Esophagus muscularis mucosa (tissue), 4 donors: Measurements from ENCODE around the gene FIGNL2. TPM values are rescaled to one million over a fixed set of nuclear protein-coding genes. Genes with fewer than 3 reads are reported as not detected.
A peak's percentile ranks its signal among the peaks of the same experiment; 100 is the strongest.

ENCODE experiments used
- DNase-seq: peaks from one replicate; pipeline ENCODE4 v3.0.0-alpha.2; 2017; ENCODE audit errors: extremely low spot score
- H3K27ac ChIP-seq, 4 donors: fragments of 200-600 bp; sonication (generic); replicated peaks in 1 of 4; 1 replicate in 3 of 4; 2 replicates in 1 of 4; pipeline ENCODE4 v1.5.1; 2016 to 2019; ENCODE audit warnings: mild to moderate bottlenecking in 1 of 4
- H3K27me3 ChIP-seq, 4 donors: fragments of 200-600 bp; sonication (generic); one replicate each; pipeline versions ENCODE4 v1.5.1 to v1.6.0; 2016 to 2019
- H3K36me3 ChIP-seq, 4 donors: fragments of 200-600 bp; sonication (generic); one replicate each; pipeline ENCODE4 v1.5.1; 2016 to 2019
- H3K4me1 ChIP-seq, 4 donors: fragments of 200-600 bp; sonication (generic); one replicate each; pipeline ENCODE4 v1.5.1; 2016 to 2019
- H3K4me3 ChIP-seq, 4 donors: fragments of 200-600 bp; sonication (generic); 1 replicate in 2 of 4; 2 replicates in 2 of 4; pipeline ENCODE4 v1.5.1; 2016 to 2019; ENCODE audit warnings: mild to moderate bottlenecking in 4 of 4, moderate library complexity in 1 of 4
- H3K9me3 ChIP-seq, 4 donors: fragments of 200-600 bp; sonication (generic); 1 replicate in 3 of 4; 2 replicates in 1 of 4; pipeline ENCODE4 v1.5.1; 2016 to 2019
- EP300 ChIP-seq: sonication (generic); formaldehyde crosslinking; IDR thresholded peaks from one replicate; pipeline ENCODE4 v1.6.1; 2017; ENCODE audit warnings: antibody characterized with exemption
- POLR2A ChIP-seq: fragments of 450-650 bp; IDR thresholded peaks from one replicate; pipeline ENCODE4 v1.6.1; 2017; ENCODE audit warnings: antibody characterized with exemption, moderate library complexity, mild to moderate bottlenecking, low read depth
- POLR2AphosphoS5 ChIP-seq, 2 donors: sonication (generic); formaldehyde crosslinking; IDR thresholded peaks; one replicate each; pipeline ENCODE4 v1.6.1; 2017; ENCODE audit warnings: antibody characterized with exemption in 2 of 2
- WGBS: methylation state at CpG from one replicate; pipeline ENCODE4 v1.1.5; 2018; 5-methylcytosine and 5-hydroxymethylcytosine counted together
- intact Hi-C: fragments of 100-400 bp; cut with DNase I; formaldehyde crosslinking; loops from one replicate; pipeline ENCODE4 v1.15.1; 2023
- total RNA-seq, 4 donors: library from RNA; depleted of rRNA; stranded (reverse); fragments of >200 nt; gene quantifications; one replicate each; pipeline versions ENCODE4 v1.1.0 to v1.2.1, GENCODE V29; 2016
- TF ChIP-seq, protein P1 (sequence below), 3 experiments: fragments of 200-600 bp in 2 of 3; fragments of 450-650 bp in 1 of 3; sonication (generic) in 2 of 3; IDR thresholded peaks; one replicate each; pipeline ENCODE4 v1.5.1; 2017 to 2019; ENCODE audit warnings: antibody characterized with exemption in 3 of 3, mild to moderate bottlenecking in 2 of 3, moderate library complexity in 1 of 3

FIGNL2 gene
- total RNA-seq, 4 donors from 2014 or later: 0.23 to 0.42 (median 0.36) TPM

DNA sequence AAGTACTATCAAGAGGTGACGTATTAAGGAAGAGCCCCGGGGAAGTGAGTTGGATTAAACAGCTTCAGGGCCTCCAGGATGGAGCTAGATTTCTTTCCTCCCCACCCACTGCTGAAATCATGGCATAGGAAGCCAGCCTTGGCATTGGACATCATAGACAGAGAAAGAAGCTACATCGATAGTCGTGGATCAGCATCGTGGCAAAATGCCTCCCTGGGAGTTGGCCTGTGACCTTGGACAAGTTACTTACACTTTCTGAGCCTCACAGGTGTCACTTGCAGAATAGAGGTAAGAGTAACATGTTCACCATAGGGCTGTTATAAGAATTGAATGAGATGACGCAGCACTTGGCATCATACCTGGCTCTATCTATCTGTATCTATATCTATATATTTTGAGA, 45.3 kb upstream of the FIGNL2 start:
- 76% methylated on average over 6 of the region's 6 CpGs for WGBS
- peaks cover 0 to 29% (median 0%) of the 10 kb centered on the region in 4 donors for H3K27me3 ChIP-seq
- intact Hi-C loops: no loop called here
- H3K9me3 ChIP-seq: no peaks in the 10 kb centered on the region
- no peaks in the 10 kb centered on the region for H3K36me3 ChIP-seq
- H3K4me1 ChIP-seq: peaks cover 25 to 42% (median 31%) of the 10 kb centered on the region in 4 donors
- no peak for DNase-seq
- H3K4me3 ChIP-seq: no peak overlapping the region
- TF ChIP-seq, protein P1, sequence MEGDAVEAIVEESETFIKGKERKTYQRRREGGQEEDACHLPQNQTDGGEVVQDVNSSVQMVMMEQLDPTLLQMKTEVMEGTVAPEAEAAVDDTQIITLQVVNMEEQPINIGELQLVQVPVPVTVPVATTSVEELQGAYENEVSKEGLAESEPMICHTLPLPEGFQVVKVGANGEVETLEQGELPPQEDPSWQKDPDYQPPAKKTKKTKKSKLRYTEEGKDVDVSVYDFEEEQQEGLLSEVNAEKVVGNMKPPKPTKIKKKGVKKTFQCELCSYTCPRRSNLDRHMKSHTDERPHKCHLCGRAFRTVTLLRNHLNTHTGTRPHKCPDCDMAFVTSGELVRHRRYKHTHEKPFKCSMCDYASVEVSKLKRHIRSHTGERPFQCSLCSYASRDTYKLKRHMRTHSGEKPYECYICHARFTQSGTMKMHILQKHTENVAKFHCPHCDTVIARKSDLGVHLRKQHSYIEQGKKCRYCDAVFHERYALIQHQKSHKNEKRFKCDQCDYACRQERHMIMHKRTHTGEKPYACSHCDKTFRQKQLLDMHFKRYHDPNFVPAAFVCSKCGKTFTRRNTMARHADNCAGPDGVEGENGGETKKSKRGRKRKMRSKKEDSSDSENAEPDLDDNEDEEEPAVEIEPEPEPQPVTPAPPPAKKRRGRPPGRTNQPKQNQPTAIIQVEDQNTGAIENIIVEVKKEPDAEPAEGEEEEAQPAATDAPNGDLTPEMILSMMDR (IDR thresholded peaks at IDR 0.05): no peak
- TF ChIP-seq EP300 (no peak), POLR2AphosphoS5 (IDR thresholded peaks at IDR 0.05) (no peak), POLR2A (no peak)
- no peak overlapping the region for H3K27ac ChIP-seq

DNA sequence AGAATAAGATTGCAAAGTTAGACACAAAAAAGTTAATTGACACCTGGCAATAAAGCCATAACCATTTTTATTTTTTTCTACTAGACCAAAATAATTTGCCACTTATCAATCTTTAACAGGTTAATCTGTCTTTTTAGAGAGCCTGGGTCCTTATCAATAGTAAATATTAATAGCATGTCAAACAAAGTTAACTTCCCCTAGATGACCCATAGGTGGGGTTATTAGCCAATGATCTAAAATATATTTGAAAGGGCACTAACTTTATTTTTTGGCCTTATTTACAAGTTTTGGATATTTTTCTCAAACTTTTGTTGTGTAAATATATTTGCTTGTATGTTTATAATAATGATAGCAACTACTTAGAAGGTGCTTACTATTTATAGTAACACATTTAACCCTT, 43.3 kb upstream of the FIGNL2 start:
- no peaks in the 10 kb centered on the region for H3K9me3 ChIP-seq
- DNase-seq: no peak
- H3K4me3 ChIP-seq: no peak overlapping the region
- intact Hi-C loops: no loop called here
- TF ChIP-seq, protein P1 (IDR thresholded peaks at IDR 0.05): peak; percentile 18 to 39 (median 23)
- TF ChIP-seq EP300: no peak
- H3K4me1 ChIP-seq: peaks cover 17 to 30% (median 29%) of the 10 kb centered on the region in 4 donors
- H3K36me3 ChIP-seq: no peaks in the 10 kb centered on the region
- H3K27ac ChIP-seq: no peak overlapping the region
- peaks cover 0 to 41% (median 7%) of the 10 kb centered on the region in 4 donors for H3K27me3 ChIP-seq

DNA sequence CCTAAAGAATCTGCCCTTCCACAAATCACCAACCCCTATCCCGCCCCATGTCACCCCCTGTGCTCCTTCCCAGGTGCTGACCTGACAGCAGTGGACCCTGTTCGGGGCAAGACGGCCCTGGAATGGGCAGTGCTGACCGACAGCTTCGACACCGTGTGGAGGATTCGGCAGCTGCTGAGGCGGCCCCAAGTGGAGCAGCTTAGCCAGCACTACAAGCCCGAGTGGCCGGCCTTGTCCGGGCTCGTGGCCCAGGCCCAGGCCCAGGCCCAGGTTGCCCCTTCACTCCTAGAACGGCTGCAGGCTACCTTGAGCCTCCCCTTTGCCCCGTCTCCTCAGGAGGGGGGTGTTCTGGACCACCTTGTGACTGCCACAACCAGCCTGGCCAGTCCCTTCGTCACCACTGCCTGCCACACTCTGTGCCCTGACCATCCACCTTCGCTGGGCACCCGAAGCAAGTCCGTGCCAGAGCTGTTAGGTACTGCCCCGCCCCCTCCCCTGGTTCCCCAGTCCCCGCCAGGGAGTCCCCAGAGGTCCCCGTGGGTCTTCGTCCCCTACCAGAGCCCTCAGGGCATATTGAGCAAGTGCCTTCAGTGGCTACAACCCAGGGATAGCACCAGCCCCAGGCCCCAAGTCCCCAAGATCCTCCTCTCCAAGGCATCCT, 42.1 kb upstream of the FIGNL2 start:
- TF ChIP-seq EP300 (no peak), POLR2AphosphoS5 (IDR thresholded peaks at IDR 0.05) (no peak), POLR2A (no peak)
- TF ChIP-seq, protein P1 (IDR thresholded peaks at IDR 0.05): no peak

DNA sequence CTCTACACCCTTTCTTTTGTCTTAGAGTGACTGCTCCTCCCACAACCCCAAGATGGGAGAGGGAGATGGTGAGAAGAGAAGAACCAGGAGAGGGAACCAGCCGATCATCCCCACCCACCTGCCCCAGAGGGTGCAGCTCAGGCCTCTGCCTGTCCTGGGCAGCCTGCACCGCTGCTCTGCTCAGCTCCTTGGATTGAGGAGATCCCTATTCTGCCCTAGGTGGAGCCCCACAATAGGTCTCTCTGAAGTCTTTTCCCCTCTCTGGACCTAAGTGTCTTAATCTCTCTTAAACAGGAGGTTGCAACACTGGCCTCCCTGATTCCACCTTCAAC, 41.6 kb upstream of the FIGNL2 start:
- no peak overlapping the region for H3K4me3 ChIP-seq
- intact Hi-C loops: no loop called here

More for the DNA sequence above, 42.1 kb upstream of the FIGNL2 start:
- Histone ChIP-seq H3K27ac (no peak overlapping the region), H3K4me3 (no peak overlapping the region), H3K27me3 (peaks cover 0 to 34% (median 7%) of the 10 kb centered on the region in 4 donors), H3K9me3 (no peaks in the 10 kb centered on the region), H3K4me1 (peaks cover 16 to 28% (median 26%) of the 10 kb centered on the region in 4 donors), H3K36me3 (no peaks in the 10 kb centered on the region)
- WGBS: 90% methylated on average over 20 of the region's 22 CpGs
- intact Hi-C loops: no loop called here
- no peak for DNase-seq

DNA sequence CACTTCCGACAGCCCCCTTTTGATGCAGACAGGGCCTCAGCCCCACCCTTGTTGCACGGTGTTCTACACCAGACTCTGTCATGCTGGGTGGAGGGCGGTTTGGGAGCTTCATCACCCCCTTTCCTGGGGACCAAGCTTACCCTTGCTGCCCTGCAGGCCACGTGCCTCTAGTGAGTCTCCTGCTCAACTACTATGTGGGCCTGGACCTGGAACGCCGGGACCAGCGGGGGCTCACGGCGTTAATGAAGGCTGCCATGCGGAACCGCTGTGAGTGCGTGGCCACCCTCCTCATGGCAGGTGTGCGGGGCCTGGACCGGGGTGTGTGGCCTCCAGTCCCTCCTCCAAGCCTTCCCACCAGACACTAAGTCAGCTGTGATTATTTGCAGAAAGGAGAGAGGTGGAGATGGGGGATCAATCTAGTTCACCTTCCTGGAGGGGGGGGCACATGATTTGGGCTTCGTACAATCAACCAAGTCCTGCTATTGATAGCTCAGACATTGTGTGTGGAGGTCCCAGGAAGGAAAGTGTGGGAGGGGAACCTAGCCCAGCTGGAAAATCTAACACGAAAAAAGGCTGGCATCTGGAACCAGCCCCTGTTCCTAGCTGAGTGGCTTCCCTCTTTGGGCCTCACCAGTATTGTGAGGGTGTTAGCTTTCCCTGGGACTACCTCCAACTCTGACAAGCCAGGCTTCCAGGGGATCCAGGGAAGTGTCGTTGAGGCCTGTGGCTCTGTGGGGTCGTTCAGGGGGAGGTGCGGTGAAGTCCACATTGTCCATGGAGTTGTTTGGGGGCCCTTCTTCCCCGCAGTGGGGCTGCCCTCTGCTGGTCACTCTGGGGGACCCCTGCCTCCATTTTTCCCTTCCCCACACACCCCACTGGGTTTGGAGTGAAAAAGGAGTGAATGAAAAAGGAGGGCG, 41.0 kb upstream of the FIGNL2 start:
- 73% methylated on average over 7 of the region's 21 CpGs for WGBS
- Histone ChIP-seq H3K36me3 (no peaks in the 10 kb centered on the region), H3K9me3 (no peaks in the 10 kb centered on the region), H3K4me1 (peaks cover 13 to 21% (median 17%) of the 10 kb centered on the region in 4 donors), H3K27me3 (peaks cover 0 to 32% (median 7%) of the 10 kb centered on the region in 4 donors), H3K4me3 (no peak overlapping the region), H3K27ac (no peak overlapping the region)
- no peak for TF ChIP-seq POLR2AphosphoS5 (IDR thresholded peaks at IDR 0.05)
- TF ChIP-seq POLR2A: no peak
- TF ChIP-seq, protein P1 (IDR thresholded peaks at IDR 0.05): no peak
- no peak for TF ChIP-seq EP300
- no peak for DNase-seq
- intact Hi-C loops: no loop called here

More for the DNA sequence above, 41.6 kb upstream of the FIGNL2 start:
- no peak for DNase-seq
- no peak for TF ChIP-seq POLR2A
- Histone ChIP-seq H3K27ac (no peak overlapping the region), H3K36me3 (no peaks in the 10 kb centered on the region), H3K27me3 (peaks cover 0 to 32% (median 7%) of the 10 kb centered on the region in 4 donors), H3K9me3 (no peaks in the 10 kb centered on the region), H3K4me1 (peaks cover 15 to 26% (median 21%) of the 10 kb centered on the region in 4 donors)
- 79% methylated on average over 2 of the region's 2 CpGs for WGBS
